Caco-2 (cell line): Measurements from ENCODE around the gene GPR17. TPM values are rescaled to one million over a fixed set of nuclear protein-coding genes. Genes with fewer than 3 reads are reported as not detected.

Experiments
- BruUV-seq: library from RNA; stranded (reverse); fragments of 400-500 nt; replicated peaks from 2 replicates; lab custom pipeline; 2021; lab: Mats Ljungman, UMichigan
- CTCF ChIA-PET: fragments of 300-600 bp; sonication (Branson Sonifier 250); formaldehyde crosslinking; loops from one replicate; lab custom pipeline; 2022; ENCODE audit warnings: antibody characterized with exemption; lab: Charles Lee
- POLR2A ChIA-PET: fragments of 300-600 bp; sonication (Branson Sonifier 250); formaldehyde crosslinking; loops from one replicate; lab custom pipeline; 2022; ENCODE audit warnings: antibody characterized with exemption; lab: Charles Lee
- DNase-seq, 2 experiments: peaks; one replicate each; pipeline versions ENCODE4 v3.0.0 to v3.0.0-alpha.2; 2020 to 2022
- H3K27me3 ChIP-seq: replicated peaks from 2 replicates; pipeline ENCODE4 v1.6.0; 2011; ENCODE audit warnings: low read length; ENCODE audit not compliant: control insufficient read depth, insufficient read depth
- H3K36me3 ChIP-seq: 2 replicates; pipeline ENCODE4 v1.5.1; 2011; ENCODE audit warnings: low read length; ENCODE audit not compliant: control insufficient read depth, insufficient read depth
- H3K4me1 ChIP-seq: fragments of 250-450 bp; sonication (Bioruptor Pico); 2 replicates; pipeline ENCODE4 v1.5.1; 2020; ENCODE audit warnings: mild to moderate bottlenecking
- H3K4me3 ChIP-seq: 2 replicates; pipeline ENCODE4 v1.5.1; 2011; ENCODE audit warnings: low read depth, mild to moderate bottlenecking, control low read depth, low read length
- H3K9me3 ChIP-seq: fragments of 250-450 bp; sonication (Bioruptor Pico); 2 replicates; pipeline ENCODE4 v1.5.1; 2020; ENCODE audit warnings: mild to moderate bottlenecking, moderate library complexity
- H3K27ac Mint-ChIP-seq: one replicate; pipeline ENCODE4 v1.8.0; 2022; ENCODE audit warnings: mixed read lengths; ENCODE audit not compliant: unreplicated experiment
- H3K27me3 Mint-ChIP-seq: one replicate; pipeline ENCODE4 v1.8.0; 2022; ENCODE audit warnings: mixed read lengths; ENCODE audit not compliant: insufficient read depth, unreplicated experiment
- H3K36me3 Mint-ChIP-seq: one replicate; pipeline ENCODE4 v1.8.0; 2022; ENCODE audit warnings: mild to moderate bottlenecking, mixed read lengths; ENCODE audit not compliant: insufficient read depth, unreplicated experiment
- H3K4me1 Mint-ChIP-seq: one replicate; pipeline ENCODE4 v1.8.0; 2022; ENCODE audit warnings: low read depth, mixed read lengths; ENCODE audit not compliant: unreplicated experiment
- H3K4me3 Mint-ChIP-seq: one replicate; pipeline ENCODE4 v1.8.0; 2022; ENCODE audit warnings: mild to moderate bottlenecking, moderate library complexity, mixed read lengths; ENCODE audit not compliant: unreplicated experiment
- H3K9me3 Mint-ChIP-seq: one replicate; pipeline ENCODE4 v1.8.0; 2022; ENCODE audit warnings: mixed read lengths; ENCODE audit not compliant: unreplicated experiment
- CTCF ChIP-seq, 2 experiments: fragments of 200-600 bp in 1 of 2; IDR thresholded peaks; 1 replicate in 1 of 2; 2 replicates in 1 of 2; pipeline versions ENCODE4 v1.5.1 to v1.8.0; 2011 to 2022; ENCODE audit warnings: antibody characterized with exemption in 1 of 2, control low read depth in 1 of 2, inconsistent platforms in 1 of 2, low read depth in 1 of 2, low read length in 1 of 2, mild to moderate bottlenecking in 1 of 2, moderate library complexity in 1 of 2; ENCODE audit not compliant: insufficient read depth in 1 of 2, severe bottlenecking in 1 of 2, unreplicated experiment in 1 of 2
- intact Hi-C: fragments of 100-400 bp; cut with micrococcal nuclease; formaldehyde crosslinking; loops from one replicate; pipeline ENCODE4 v1.10.0; 2022; ENCODE audit not compliant: unreplicated experiment
- total RNA-seq: library from RNA; stranded (reverse); gene quantifications from 2 replicates; pipeline ENCODE4 v1.2.3, GENCODE V29; 2022

The GPR17 gene
- total RNA-seq, 1 experiment from 2014 or later, result not detected

GRCh38 chr2:127654838-127655175 is 8.9 kb downstream of the GPR17 start:
- intact Hi-C loops, result no loop called here
- DNase-seq, result no peak
- POLR2A ChIA-PET, result no interaction called here
- H3K27me3 Mint-ChIP-seq, result no peaks in the 10 kb centered on the region
- no peaks in the 10 kb centered on the region for H3K4me1 Mint-ChIP-seq
- H3K36me3 ChIP-seq, result no peaks in the 10 kb centered on the region
- CTCF ChIA-PET, result interaction anchor here (0.5 to 1.2 kb wide), 2 partner anchors 21 to 64 kb away, joined by 4 to 5 read pairs; no protein-coding TSS in a partner anchor
- no peak overlapping the region for H3K4me3 ChIP-seq
- no peaks in the 10 kb centered on the region for H3K9me3 Mint-ChIP-seq
- H3K27ac Mint-ChIP-seq, result no peak overlapping the region
- no peaks in the 10 kb centered on the region for H3K36me3 Mint-ChIP-seq
- H3K27me3 ChIP-seq, result no peaks in the 10 kb centered on the region
- no peaks in the 10 kb centered on the region for H3K9me3 ChIP-seq
- no TSS peak for BruUV-seq
- no peaks in the 10 kb centered on the region; the same call in 1 of the 2 replicates for H3K4me1 ChIP-seq
- no peak for TF ChIP-seq CTCF (IDR thresholded peaks at IDR 0.05; ENCODE audit: insufficient read depth in 1 of 2, low read depth in 1 of 2, low read length in 1 of 2, severe bottlenecking in 1 of 2, unreplicated experiment in 1 of 2)
- no peak overlapping the region for H3K4me3 Mint-ChIP-seq

- intact Hi-C loops, result no loop called here
- Histone ChIP-seq H3K4me3 (no peak overlapping the region), H3K36me3 (no peaks in the 10 kb centered on the region), H3K9me3 (no peaks in the 10 kb centered on the region), H3K27me3 (no peaks in the 10 kb centered on the region), H3K4me1 (no peaks in the 10 kb centered on the region)
- Mint-ChIP-seq H3K4me1 (no peaks in the 10 kb centered on the region), H3K4me3 (no peak overlapping the region), H3K36me3 (no peaks in the 10 kb centered on the region), H3K27ac (no peak overlapping the region), H3K9me3 (no peaks in the 10 kb centered on the region), H3K27me3 (no peaks in the 10 kb centered on the region)
- CTCF ChIA-PET, result interaction anchor here (0.5 kb wide), 1 partner anchor 21 kb away, joined by 4 read pairs; no protein-coding TSS in a partner anchor
- POLR2A ChIA-PET, result no interaction called here
- no peak for TF ChIP-seq CTCF (IDR thresholded peaks at IDR 0.05; ENCODE audit: insufficient read depth in 1 of 2, low read depth in 1 of 2, low read length in 1 of 2, severe bottlenecking in 1 of 2, unreplicated experiment in 1 of 2)
- no TSS peak for BruUV-seq
- no peak for DNase-seq
Observed at GRCh38 chr2:127655209-127656073, 9.5 kb downstream of the GPR17 start.

- no peak for TF ChIP-seq CTCF (IDR thresholded peaks at IDR 0.05; ENCODE audit: insufficient read depth in 1 of 2, low read depth in 1 of 2, low read length in 1 of 2, severe bottlenecking in 1 of 2, unreplicated experiment in 1 of 2)
- Histone ChIP-seq H3K4me1 (peaks cover 6% of the 10 kb centered on the region), H3K27me3 (no peaks in the 10 kb centered on the region), H3K4me3 (no peak overlapping the region), H3K9me3 (no peaks in the 10 kb centered on the region), H3K36me3 (no peaks in the 10 kb centered on the region)
- intact Hi-C loops, result no loop called here
- H3K4me3 Mint-ChIP-seq, result no peak overlapping the region
- no peaks in the 10 kb centered on the region for H3K36me3 Mint-ChIP-seq
- no peak for DNase-seq
- no peaks in the 10 kb centered on the region for H3K27me3 Mint-ChIP-seq
- H3K27ac Mint-ChIP-seq, result no peak overlapping the region
- no peaks in the 10 kb centered on the region for H3K4me1 Mint-ChIP-seq
- no peaks in the 10 kb centered on the region for H3K9me3 Mint-ChIP-seq
- no TSS peak for BruUV-seq
- ChIA-PET CTCF (no interaction called here), POLR2A (no interaction called here)
Observed at GRCh38 chr2:127656569-127657231, 10.7 kb downstream of the GPR17 start.
